ENCODE measurements around the gene CNTNAP2. TPM values are rescaled to one million over a fixed set of nuclear protein-coding genes. Genes with fewer than 3 reads are reported as not detected.

CNTNAP2 gene
- total RNA-seq, 2 donors from 2014 or later = not detected

DNA sequence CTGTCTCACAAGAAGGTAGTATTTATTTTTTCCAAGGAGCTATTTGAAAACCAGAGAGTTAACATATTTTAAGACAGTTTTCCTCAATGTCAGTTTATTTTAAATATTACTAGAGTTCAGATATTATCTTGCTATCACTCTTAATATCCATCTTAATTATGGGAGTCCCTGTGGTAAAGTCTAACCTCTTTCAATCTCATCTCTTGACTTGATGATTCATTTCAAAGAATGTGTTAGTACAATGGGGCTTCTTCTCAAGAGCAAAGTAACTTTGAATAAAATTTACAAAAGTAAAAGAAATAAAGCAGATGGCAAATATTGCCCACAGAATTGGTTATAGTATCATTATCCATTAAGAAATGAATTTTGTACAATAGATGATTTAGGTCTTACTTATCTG is 1742.9 kb downstream of the CNTNAP2 start:
- Mint-ChIP-seq H3K36me3 (no peaks in the 10 kb centered on the region), H3K27ac (no peak overlapping the region), H3K27me3 (no peaks in the 10 kb centered on the region), H3K4me1 (ENCODE audit: low read depth in 2 of 2) (no peaks in the 10 kb centered on the region), H3K9me3 (peaks cover 9% of the 10 kb centered on the region), H3K4me3 (no peak overlapping the region)
- DNase-seq (ENCODE audit: low spot score) = no peak
- no peak for ATAC-seq

DNA sequence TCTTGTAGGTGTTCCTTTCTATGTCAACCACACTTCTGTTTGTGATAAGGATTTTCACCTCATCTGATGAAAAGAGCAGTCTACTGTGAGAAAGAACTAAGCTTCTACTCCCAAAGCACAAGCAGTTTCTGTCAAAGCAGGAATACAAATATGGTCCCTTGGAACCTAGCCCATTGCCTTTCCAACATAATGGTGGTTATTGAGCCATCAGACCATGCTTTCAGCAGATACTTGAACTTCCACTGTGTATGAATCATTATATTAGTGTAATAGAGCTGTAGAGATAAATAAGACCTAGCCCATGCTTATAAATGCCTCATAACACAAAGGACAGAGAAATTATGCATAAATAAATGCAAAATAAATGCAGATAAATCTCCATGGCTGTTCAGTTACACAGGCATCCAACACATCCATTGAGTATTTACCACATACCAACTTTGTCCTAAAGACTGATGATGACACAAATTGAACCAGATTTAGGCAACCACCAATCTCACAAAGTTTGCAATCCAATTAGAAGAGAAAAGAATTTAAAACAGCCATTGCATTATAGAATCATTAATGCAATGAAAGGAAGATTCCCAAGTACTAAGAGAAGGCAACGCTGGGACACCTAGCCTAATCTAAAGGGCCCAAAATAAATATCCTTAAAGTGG is 1744.6 kb downstream of the CNTNAP2 start:
- DNase-seq (ENCODE audit: low spot score) (no peak), ATAC-seq (no peak)
- H3K4me3 Mint-ChIP-seq = no peak overlapping the region
- no peaks in the 10 kb centered on the region for H3K4me1 Mint-ChIP-seq (ENCODE audit: low read depth in 2 of 2)
- no peaks in the 10 kb centered on the region for H3K36me3 Mint-ChIP-seq
- H3K27ac Mint-ChIP-seq = no peak overlapping the region
- H3K9me3 Mint-ChIP-seq = peaks cover 23% of the 10 kb centered on the region
- no peaks in the 10 kb centered on the region for H3K27me3 Mint-ChIP-seq

DNA sequence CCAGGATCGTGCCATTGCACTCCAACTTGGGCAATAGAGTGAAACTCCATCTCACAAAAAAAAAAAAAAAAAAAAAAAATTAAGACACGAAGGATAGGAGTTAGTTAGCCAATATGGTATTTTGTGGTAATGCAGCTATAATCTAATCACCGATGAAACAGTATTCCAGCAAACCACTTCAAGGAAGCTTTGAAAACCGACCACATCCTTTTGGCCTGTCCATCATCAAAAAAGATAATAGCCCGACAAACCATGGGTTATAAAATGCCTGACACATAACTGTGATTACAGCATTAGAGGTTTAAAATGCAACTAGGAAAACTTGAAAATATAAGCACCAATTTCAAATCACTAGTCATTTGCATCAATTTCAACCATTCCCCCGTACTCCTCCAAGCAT is 1745.3 kb downstream of the CNTNAP2 start:
- no peaks in the 10 kb centered on the region for H3K36me3 Mint-ChIP-seq
- no peak for DNase-seq (ENCODE audit: low spot score)

DNA sequence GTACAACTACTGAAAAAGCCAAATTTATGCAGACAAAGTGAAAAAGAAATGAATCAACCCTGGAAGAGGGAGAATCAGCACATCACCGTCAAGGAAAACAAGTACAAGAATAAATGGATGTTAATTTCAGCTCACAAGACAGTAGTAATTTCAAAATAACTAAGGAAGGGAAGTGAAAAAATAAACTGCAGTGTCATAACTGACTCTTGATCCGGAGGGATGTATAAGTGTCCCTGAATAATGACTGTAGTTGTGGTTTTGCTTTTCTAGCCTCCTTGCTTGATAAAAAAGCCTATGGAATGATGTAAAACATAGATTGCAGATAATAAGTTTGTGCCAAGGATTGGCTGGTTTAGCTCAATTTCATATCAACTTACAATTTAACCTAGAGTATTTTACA is 1752.9 kb downstream of the CNTNAP2 start:
- DNase-seq (ENCODE audit: low spot score) (no peak), ATAC-seq (no peak)
- H3K4me3 Mint-ChIP-seq = no peak overlapping the region
- H3K27me3 Mint-ChIP-seq = no peaks in the 10 kb centered on the region
- H3K9me3 Mint-ChIP-seq = peaks cover 31% of the 10 kb centered on the region
- peaks cover 6% of the 10 kb centered on the region for H3K36me3 Mint-ChIP-seq
- H3K27ac Mint-ChIP-seq = no peak overlapping the region
- H3K4me1 Mint-ChIP-seq (ENCODE audit: low read depth in 2 of 2) = no peaks in the 10 kb centered on the region

More for the DNA sequence above, 1745.3 kb downstream of the CNTNAP2 start:
- peaks cover 26% of the 10 kb centered on the region for H3K9me3 Mint-ChIP-seq
- no peaks in the 10 kb centered on the region for H3K4me1 Mint-ChIP-seq (ENCODE audit: low read depth in 2 of 2)
- no peak overlapping the region for H3K27ac Mint-ChIP-seq
- no peaks in the 10 kb centered on the region for H3K27me3 Mint-ChIP-seq
- H3K4me3 Mint-ChIP-seq = no peak overlapping the region
- ATAC-seq = no peak

DNA sequence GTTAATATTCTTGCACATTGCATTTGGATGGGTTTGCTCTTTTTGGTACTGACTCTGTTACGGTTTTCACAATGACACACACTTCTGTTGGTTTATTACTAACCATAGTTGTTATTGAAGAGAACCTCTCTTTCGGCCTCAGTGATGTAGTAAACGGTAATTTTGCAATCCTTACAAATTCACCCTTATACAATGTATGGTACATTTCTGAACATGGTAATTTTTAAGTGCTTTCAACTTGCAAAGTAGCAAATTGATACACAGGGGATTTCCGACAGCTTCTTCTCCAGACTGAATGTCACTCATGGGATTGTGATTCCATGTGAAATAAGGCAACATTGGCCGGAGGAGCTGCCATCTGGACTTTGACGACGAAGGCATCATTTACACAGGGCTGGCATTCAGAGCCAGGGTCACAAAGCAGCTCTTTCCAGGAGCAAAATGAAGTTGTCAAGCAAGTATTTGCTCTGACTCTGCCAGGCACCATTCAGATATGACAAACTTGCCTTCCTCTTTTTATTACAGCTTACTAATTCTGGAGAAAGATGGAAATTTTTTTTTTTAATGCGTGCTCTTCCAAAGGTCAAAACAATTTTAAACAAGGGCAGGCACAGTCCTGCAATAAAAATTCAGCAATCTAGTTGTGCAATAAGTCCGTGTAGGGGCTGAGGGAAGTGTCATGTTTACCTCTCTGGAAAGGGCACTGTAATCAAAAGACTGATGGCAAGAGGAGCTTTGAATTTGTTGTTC is 1762.5 kb downstream of the CNTNAP2 start:
- no peak for DNase-seq (ENCODE audit: low spot score)
- Mint-ChIP-seq H3K9me3 (peaks cover 12% of the 10 kb centered on the region), H3K27me3 (no peaks in the 10 kb centered on the region), H3K4me1 (ENCODE audit: low read depth in 2 of 2) (no peaks in the 10 kb centered on the region), H3K36me3 (no peaks in the 10 kb centered on the region), H3K27ac (no peak overlapping the region), H3K4me3 (no peak overlapping the region)
- ATAC-seq = no peak

DNA sequence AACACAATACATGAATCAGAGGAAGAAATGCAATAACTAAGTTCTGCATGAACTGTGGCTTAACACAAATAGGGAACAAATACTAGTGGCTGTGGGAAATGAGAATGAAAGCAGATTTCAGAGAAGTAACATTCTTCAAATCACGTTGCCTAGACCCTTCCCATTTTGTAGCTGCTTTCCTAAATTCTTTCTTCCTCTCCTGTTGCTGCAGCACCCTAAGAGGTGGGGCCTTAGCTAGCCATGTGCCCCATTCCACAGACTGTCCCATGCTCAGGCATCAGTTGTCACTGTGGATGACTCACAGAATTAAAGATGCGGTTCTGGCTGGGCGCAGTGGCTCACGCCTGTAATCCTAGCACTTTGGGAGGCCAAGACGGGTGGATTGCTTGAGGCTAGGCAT is 1769.3 kb downstream of the CNTNAP2 start:
- Mint-ChIP-seq H3K27ac (no peak overlapping the region), H3K4me3 (no peak overlapping the region), H3K36me3 (no peaks in the 10 kb centered on the region), H3K4me1 (ENCODE audit: low read depth in 2 of 2) (no peaks in the 10 kb centered on the region), H3K27me3 (no peaks in the 10 kb centered on the region), H3K9me3 (peaks cover 2% of the 10 kb centered on the region)
- DNase-seq (ENCODE audit: low spot score) (no peak), ATAC-seq (no peak)

DNA sequence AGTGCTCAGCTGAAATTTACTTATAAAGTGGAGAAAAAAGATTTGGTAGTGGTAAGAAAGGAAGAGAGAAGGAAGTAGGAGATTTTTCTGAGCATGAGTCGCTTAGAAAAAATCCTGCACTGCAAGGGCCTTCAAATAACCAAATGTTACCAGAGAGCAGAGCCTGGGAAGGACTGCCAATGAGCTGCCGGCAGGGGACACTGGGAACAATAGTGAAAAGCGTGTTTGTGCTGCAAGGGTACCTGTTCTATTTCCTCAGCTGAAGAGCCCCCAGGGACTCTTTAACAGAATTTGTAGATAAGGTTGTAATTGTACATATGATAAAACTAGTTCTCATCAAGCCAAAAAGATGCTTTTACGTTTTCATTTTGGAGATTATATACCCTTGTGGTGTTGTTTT is 1777.7 kb downstream of the CNTNAP2 start:
- no peaks in the 10 kb centered on the region for H3K36me3 Mint-ChIP-seq
- DNase-seq (ENCODE audit: low spot score) = no peak
- no peaks in the 10 kb centered on the region for H3K4me1 Mint-ChIP-seq (ENCODE audit: low read depth in 2 of 2)
- no peak overlapping the region for H3K4me3 Mint-ChIP-seq
- no peaks in the 10 kb centered on the region for H3K9me3 Mint-ChIP-seq
- H3K27ac Mint-ChIP-seq = no peak overlapping the region
- H3K27me3 Mint-ChIP-seq = no peaks in the 10 kb centered on the region
- ATAC-seq = no peak

DNA sequence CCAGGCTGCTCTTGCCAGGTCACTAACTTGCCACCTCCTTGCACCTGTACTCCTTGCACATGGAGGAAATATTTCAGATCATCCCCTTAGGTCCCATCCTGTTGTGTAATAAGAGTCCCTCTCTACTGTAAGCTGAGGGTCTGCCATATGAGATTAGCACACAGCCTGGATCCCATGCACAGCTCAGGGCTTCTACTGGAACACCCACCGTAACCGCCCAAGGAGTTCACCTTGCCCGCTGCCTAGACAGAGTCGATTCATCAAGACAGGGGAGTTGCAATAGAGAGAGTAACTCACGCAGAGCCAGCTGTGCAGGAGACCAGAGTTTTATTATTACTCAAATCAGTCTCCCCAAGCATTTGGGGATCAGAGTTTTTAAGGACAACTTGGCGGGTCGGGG is 1779.5 kb downstream of the CNTNAP2 start:
- Mint-ChIP-seq H3K36me3 (no peaks in the 10 kb centered on the region), H3K4me3 (no peak overlapping the region)

DNA sequence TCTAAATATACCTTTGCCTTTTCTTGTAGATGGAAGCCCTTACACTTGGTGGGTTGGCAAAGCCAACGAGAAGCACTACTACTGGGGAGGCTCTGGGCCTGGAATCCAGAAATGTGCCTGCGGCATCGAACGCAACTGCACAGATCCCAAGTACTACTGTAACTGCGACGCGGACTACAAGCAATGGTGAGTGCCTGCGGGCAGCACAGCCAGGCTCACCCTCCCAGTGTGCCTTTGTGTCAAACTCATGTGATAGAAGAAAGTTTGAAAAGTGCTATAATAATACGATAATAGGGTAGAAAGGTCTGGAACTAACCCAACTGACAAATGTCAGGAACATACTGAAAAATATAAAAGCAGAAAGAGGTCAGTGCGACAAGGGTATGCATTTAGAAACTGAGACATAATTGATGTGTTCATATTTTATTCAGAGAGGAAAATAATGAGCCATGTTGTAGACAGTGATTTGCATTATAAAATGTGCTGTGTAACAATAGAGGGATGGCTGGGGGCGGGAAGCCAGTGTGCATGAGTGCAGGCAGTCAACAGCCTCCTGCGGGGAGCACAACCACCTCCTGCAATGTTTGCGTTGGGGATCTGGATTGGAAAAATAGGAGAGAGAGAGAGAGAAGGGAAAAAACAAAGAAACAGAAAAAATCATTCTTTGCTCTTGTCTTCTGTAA is 1787.1 kb downstream of the CNTNAP2 start:
- Mint-ChIP-seq H3K9me3 (peaks cover 5% of the 10 kb centered on the region), H3K4me3 (no peak overlapping the region), H3K4me1 (ENCODE audit: low read depth in 2 of 2) (no peaks in the 10 kb centered on the region), H3K27me3 (no peaks in the 10 kb centered on the region), H3K27ac (no peak overlapping the region), H3K36me3 (no peaks in the 10 kb centered on the region)
- ATAC-seq (no peak), DNase-seq (ENCODE audit: low spot score) (no peak)

More for the DNA sequence above, 1779.5 kb downstream of the CNTNAP2 start:
- Mint-ChIP-seq H3K4me1 (ENCODE audit: low read depth in 2 of 2) (no peaks in the 10 kb centered on the region), H3K27ac (no peak overlapping the region), H3K9me3 (peaks cover 3% of the 10 kb centered on the region), H3K27me3 (no peaks in the 10 kb centered on the region)
- ATAC-seq (no peak), DNase-seq (ENCODE audit: low spot score) (no peak)

DNA sequence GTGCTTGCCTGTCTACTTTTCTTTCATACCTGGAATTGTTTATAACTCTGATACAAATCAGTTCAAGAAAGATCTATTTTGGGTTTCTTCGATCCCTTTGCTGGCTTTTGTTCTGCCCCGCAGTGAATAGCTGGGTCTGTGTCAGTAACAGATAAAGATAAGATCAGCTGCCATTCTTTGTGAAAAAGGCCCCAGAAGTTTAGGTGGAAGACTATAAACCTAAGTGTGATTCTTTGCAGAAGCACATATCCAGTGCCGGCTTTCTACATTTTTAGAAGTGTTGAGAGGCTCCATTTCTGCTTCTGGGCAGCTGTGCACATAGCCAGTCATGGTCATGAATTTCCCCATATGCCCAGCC is 1787.6 kb downstream of the CNTNAP2 start:
- no peaks in the 10 kb centered on the region for H3K27me3 Mint-ChIP-seq
- no peak for ATAC-seq
- no peaks in the 10 kb centered on the region for H3K4me1 Mint-ChIP-seq (ENCODE audit: low read depth in 2 of 2)
- H3K36me3 Mint-ChIP-seq = no peaks in the 10 kb centered on the region
- no peak for DNase-seq (ENCODE audit: low spot score)
- H3K9me3 Mint-ChIP-seq = peaks cover 5% of the 10 kb centered on the region
- H3K4me3 Mint-ChIP-seq = no peak overlapping the region
- H3K27ac Mint-ChIP-seq = no peak overlapping the region

DNA sequence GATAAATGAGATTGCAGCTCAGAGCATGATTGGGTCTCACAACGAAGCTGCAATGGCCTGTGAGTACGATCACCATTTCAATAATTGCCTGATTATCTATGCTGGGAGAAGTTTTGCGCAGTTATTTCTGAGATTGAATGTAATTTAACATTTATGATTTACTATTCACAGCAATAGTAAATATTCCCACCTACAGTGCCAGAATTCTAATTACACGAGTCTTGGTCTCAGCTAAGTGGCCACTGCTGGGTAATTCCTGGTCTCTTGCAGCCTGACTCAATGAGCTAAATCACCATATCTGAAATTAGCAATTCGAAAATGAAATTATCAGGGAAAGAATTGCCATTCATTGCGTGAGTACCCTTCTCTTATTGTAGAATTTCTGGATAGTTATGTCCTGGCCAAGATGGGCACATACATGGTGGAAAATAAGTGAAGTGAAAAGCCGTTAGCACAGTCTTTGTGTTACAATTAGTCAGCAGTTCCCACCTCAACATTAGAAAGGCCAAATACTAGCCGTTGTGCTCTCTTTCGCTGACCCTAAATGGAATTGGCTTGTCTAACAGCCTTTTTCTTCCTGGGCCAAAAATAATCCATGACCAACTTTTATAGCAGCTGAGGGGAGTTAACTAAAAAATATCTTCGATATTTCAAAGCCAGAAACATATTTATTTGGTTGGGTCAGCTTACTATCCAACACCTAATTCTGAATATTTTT is 1793.0 kb downstream of the CNTNAP2 start:
- Mint-ChIP-seq H3K4me1 (ENCODE audit: low read depth in 2 of 2) (no peaks in the 10 kb centered on the region), H3K27ac (no peak overlapping the region), H3K27me3 (no peaks in the 10 kb centered on the region), H3K9me3 (no peaks in the 10 kb centered on the region), H3K4me3 (no peak overlapping the region), H3K36me3 (no peaks in the 10 kb centered on the region)
- ATAC-seq (no peak), DNase-seq (ENCODE audit: low spot score) (no peak)

DNA sequence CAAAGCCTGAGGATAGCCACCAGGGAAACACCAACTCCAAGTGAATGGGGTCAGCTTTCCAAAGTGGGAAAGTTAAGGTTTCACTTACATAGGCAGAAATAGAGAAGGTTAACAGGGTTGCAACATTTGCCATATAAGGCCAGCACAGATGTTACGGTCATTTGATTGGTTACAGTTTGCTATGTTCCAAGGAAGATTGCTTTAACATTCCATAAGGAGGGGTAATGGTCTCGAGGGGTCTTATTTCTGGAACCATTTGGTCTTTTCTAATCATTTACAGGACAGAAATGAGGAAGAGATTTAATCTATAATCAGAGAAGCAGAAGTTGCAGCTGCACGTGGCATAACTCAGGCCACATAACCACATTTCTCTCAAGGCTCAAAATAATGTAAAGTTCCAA is 1794.6 kb downstream of the CNTNAP2 start:
- ATAC-seq (no peak), DNase-seq (ENCODE audit: low spot score) (no peak)
- Mint-ChIP-seq H3K4me3 (no peak overlapping the region), H3K27me3 (no peaks in the 10 kb centered on the region), H3K4me1 (ENCODE audit: low read depth in 2 of 2) (no peaks in the 10 kb centered on the region), H3K9me3 (no peaks in the 10 kb centered on the region), H3K27ac (no peak overlapping the region), H3K36me3 (no peaks in the 10 kb centered on the region)

DNA sequence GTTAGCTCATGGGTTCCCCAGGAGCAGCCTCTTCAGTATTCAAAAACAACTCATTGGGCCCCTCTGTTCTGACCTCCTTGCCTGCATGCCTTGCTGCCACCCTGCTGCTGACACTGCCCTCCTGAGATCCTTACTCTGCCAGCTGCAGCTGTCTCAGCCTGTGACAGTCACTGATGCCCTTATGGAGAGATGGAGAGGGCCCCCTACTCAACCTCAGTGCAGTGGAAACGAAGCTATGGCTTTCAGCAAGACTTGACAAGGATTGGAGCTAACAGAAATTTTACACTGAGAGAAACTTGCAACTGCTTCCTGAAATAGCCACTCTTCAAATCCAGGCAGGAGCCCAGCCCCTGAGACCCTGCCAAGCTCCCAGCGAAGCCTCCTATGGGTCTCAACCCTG is 1795.7 kb downstream of the CNTNAP2 start:
- Mint-ChIP-seq H3K27me3 (no peaks in the 10 kb centered on the region), H3K36me3 (no peaks in the 10 kb centered on the region), H3K9me3 (no peaks in the 10 kb centered on the region), H3K4me1 (ENCODE audit: low read depth in 2 of 2) (no peaks in the 10 kb centered on the region), H3K27ac (no peak overlapping the region), H3K4me3 (no peak overlapping the region)
- ATAC-seq = no peak
- no peak for DNase-seq (ENCODE audit: low spot score)
